SU-DHL-6 (cell line): ENCODE data around the gene ATAD1.

Experiments used
- H2AFZ ChIP-seq: fragments of 200-600 bp; sonication (generic); 2 replicates; pipeline ENCODE4 v1.6.1; 2014; ENCODE audit warnings: low read depth, mild to moderate bottlenecking, moderate library complexity, mixed read lengths, antibody characterized with exemption, low read length; ENCODE audit not compliant: severe bottlenecking
- H3F3A ChIP-seq: fragments of 200-600 bp; shearing (Covaris generic); 2 replicates; pipeline ENCODE4 v1.6.0; 2016; ENCODE audit warnings: antibody characterized with exemption, mild to moderate bottlenecking; ENCODE audit not compliant: insufficient read depth
- H3K27ac ChIP-seq: fragments of 200-600 bp; sonication (generic); 2 replicates; pipeline ENCODE4 v1.5.1; 2016; ENCODE audit warnings: low read depth, mild to moderate bottlenecking, low read length, moderate library complexity, mixed read lengths
- H3K27me3 ChIP-seq: fragments of 200-600 bp; sonication (generic), shearing (Covaris generic); 2 replicates; pipeline ENCODE4 v1.6.0; 2014; ENCODE audit warnings: mild to moderate bottlenecking, low read length
- H3K36me3 ChIP-seq: fragments of 200-600 bp; sonication (generic); 2 replicates; pipeline ENCODE4 v1.6.1; 2014; ENCODE audit warnings: mild to moderate bottlenecking, low read length, mixed read lengths
- H3K4me2 ChIP-seq: fragments of 300-600, 200-600 bp; shearing (Covaris generic), sonication (generic); 2 replicates; pipeline ENCODE4 v1.6.0; 2014; ENCODE audit warnings: low read length, low read depth, mild to moderate bottlenecking; ENCODE audit not compliant: poor library complexity, severe bottlenecking
- H3K4me3 ChIP-seq: fragments of 200-600 bp; sonication (generic); 2 replicates; pipeline ENCODE4 v1.5.1; 2014; ENCODE audit warnings: antibody characterized with exemption, low read length, mild to moderate bottlenecking, mixed read lengths; ENCODE audit not compliant: insufficient read depth, poor library complexity, severe bottlenecking
- H3K79me2 ChIP-seq: fragments of 200-600 bp; sonication (generic); 2 replicates; pipeline ENCODE4 v1.6.1; 2014; ENCODE audit warnings: mild to moderate bottlenecking, low read length, moderate library complexity; ENCODE audit not compliant: insufficient read depth
- H3K9ac ChIP-seq: fragments of 200-600 bp; sonication (generic); 2 replicates; pipeline ENCODE4 v1.7.0; 2014; ENCODE audit warnings: mild to moderate bottlenecking, low read length
- H3K9me2 ChIP-seq: fragments of 200-600 bp; sonication (generic); replicated peaks from 2 replicates; pipeline ENCODE4 v1.6.1; 2014; ENCODE audit warnings: low read length; ENCODE audit not compliant: insufficient read depth
- H3K9me3 ChIP-seq: fragments of 200-600 bp; sonication (generic); 2 replicates; pipeline ENCODE4 v1.6.1; 2014; ENCODE audit warnings: low read length, mixed read lengths; ENCODE audit not compliant: insufficient read depth
- H4K20me1 ChIP-seq: fragments of 200-600 bp; sonication (generic); 2 replicates; pipeline ENCODE4 v1.6.1; 2014; ENCODE audit warnings: low read depth, mild to moderate bottlenecking, antibody characterized with exemption, low read length, moderate library complexity, mixed read lengths
- CTCF ChIP-seq: fragments of 200-600 bp; sonication (generic); IDR thresholded peaks from one replicate; pipeline ENCODE4 v1.5.1; 2017; ENCODE audit warnings: antibody characterized with exemption, mild to moderate bottlenecking, low read length, moderate library complexity; ENCODE audit not compliant: insufficient read depth, poor library complexity, severe bottlenecking
- EZH2phosphoT487 ChIP-seq: fragments of 200-600 bp; sonication (generic), shearing (Covaris generic); conservative IDR thresholded peaks from 2 replicates; pipeline ENCODE4 v1.6.1; 2018; ENCODE audit warnings: mild to moderate bottlenecking, antibody characterized with exemption, low read length, moderate library complexity, mixed read lengths

ATAD1 gene

GRCh38 chr10:87767253-87767652 lies 50.8 kb downstream of the ATAD1 start:
- H3K9me2 ChIP-seq, result no peaks in the 10 kb centered on the region
- peaks cover 32% of the 10 kb centered on the region; the same call in 1 of the 2 replicates for H3K36me3 ChIP-seq
- no peak overlapping the region for H3K4me2 ChIP-seq
- H3K79me2 ChIP-seq, result 0 out of 2 replicates have a peak, but pooled peaks cover 4% of the 10 kb centered on the region
- H3F3A ChIP-seq, result peaks cover 11% of the 10 kb centered on the region; the same call in 1 of the 2 replicates
- TF ChIP-seq EZH2phosphoT487, result no peak
- TF ChIP-seq CTCF, result no peak
- H3K4me3 ChIP-seq, result no peak overlapping the region
- no peaks in the 10 kb centered on the region for H3K27me3 ChIP-seq
- H3K9ac ChIP-seq, result no peak overlapping the region
- H3K27ac ChIP-seq, result no peak overlapping the region
- no peaks in the 10 kb centered on the region for H4K20me1 ChIP-seq
- H3K9me3 ChIP-seq, result no peaks in the 10 kb centered on the region
- no peak overlapping the region for H2AFZ ChIP-seq

GRCh38 chr10:87765666-87766376 lies 52.2 kb downstream of the ATAD1 start:
- no peaks in the 10 kb centered on the region for H3K79me2 ChIP-seq
- 0 out of 2 replicates have a peak, but pooled peaks cover 5% of the 10 kb centered on the region for H3F3A ChIP-seq
- no peaks in the 10 kb centered on the region for H3K9me2 ChIP-seq
- TF ChIP-seq EZH2phosphoT487 (no peak), CTCF (no peak)
- no peak overlapping the region for H2AFZ ChIP-seq
- H3K4me3 ChIP-seq, result no peak overlapping the region
- no peaks in the 10 kb centered on the region for H3K27me3 ChIP-seq
- no peaks in the 10 kb centered on the region for H3K9me3 ChIP-seq
- H3K9ac ChIP-seq, result no peak overlapping the region
- H3K27ac ChIP-seq, result no peak overlapping the region
- H4K20me1 ChIP-seq, result no peaks in the 10 kb centered on the region
- peaks cover 23% of the 10 kb centered on the region; the same call in 1 of the 2 replicates for H3K36me3 ChIP-seq
- H3K4me2 ChIP-seq, result no peak overlapping the region

DNA sequence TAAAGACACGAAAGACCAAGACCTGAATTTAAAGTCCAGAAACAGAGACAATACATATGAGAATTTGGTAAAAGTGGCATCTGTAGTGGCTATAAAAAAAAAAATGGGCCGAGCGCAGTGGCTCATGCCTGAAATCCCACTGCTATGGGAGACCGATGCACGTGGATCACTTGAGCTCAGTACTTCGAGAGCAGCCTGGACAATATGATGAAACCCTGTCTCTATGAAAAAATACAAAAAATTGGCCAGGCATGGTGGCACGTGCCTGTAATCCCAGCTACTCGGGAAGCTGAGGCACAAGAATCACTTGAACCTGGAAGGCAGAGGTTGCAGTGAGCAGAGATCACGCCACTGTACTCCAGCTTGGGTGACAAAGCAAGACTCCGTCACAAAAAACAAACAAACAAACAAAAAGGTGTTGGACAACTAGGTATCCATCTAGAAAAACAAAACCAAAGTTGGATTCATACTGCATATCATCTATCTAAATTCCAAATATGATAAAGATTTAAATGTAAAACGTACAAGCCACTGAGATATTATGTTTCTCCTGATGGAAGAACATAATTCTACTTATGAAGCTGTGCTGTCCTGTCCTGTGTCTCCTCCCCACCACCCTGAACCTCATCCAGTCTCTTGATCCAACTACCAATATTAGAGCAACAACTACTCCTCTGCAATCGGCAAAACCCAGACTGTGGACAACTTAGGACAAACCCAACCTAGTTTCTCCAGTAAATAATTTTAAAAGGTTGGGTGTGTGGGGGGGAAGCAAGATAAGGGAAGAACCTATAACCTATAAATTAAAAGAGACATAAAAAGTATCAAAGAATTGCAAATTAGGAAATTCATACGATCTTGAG lies 53.7 kb downstream of the ATAD1 start:
- H3K9ac ChIP-seq, result no peak overlapping the region
- H3F3A ChIP-seq, result 0 out of 2 replicates have a peak, but pooled peaks cover 5% of the 10 kb centered on the region
- H3K4me3 ChIP-seq, result no peak overlapping the region
- no peak overlapping the region for H3K4me2 ChIP-seq
- no peak overlapping the region for H3K27ac ChIP-seq
- TF ChIP-seq EZH2phosphoT487, result no peak
- no peaks in the 10 kb centered on the region for H4K20me1 ChIP-seq
- no peaks in the 10 kb centered on the region for H3K27me3 ChIP-seq
- peaks cover 16% of the 10 kb centered on the region; the same call in 1 of the 2 replicates for H3K36me3 ChIP-seq
- no peaks in the 10 kb centered on the region for H3K9me3 ChIP-seq
- no peaks in the 10 kb centered on the region for H3K79me2 ChIP-seq
- no peaks in the 10 kb centered on the region for H3K9me2 ChIP-seq
- H2AFZ ChIP-seq, result no peak overlapping the region
